ENCODE results near the gene DYNLT3. TPM values are rescaled to one million over a fixed set of nuclear protein-coding genes. Genes with fewer than 3 reads are reported as not detected.

DYNLT3 gene
- total RNA-seq, 1 donor from 2014 or later = 13.7 TPM

DNA sequence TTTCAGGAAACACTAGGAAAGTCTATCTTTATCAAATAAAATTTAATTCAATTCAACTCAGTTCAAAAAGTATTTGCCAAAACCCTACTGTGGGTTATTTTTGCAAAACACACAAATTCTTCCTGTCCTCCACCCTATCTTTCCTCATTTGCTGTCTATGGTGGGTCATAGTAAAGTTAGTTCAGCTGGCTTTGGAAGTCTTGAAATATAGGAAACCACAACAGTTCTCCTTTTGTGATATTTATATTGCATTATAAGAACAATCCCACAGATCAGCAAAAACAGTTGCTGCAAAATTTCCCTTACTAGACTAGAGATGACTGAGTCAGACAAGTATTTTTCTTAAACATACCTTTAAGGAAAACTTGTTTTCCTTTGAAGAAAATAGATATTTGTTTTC lies 45.3 kb downstream of the DYNLT3 start:
- Mint-ChIP-seq H3K4me1 (ENCODE audit: unreplicated experiment) (no peaks in the 10 kb centered on the region), H3K36me3 (no peaks in the 10 kb centered on the region), H3K4me3 (no peak overlapping the region), H3K27me3 (no peaks in the 10 kb centered on the region), H3K9me3 (no peaks in the 10 kb centered on the region), H3K27ac (no peak overlapping the region)
- DNase-seq (ENCODE audit: extremely low spot score, unreplicated experiment) = no peak
- TF ChIP-seq, protein P1, sequence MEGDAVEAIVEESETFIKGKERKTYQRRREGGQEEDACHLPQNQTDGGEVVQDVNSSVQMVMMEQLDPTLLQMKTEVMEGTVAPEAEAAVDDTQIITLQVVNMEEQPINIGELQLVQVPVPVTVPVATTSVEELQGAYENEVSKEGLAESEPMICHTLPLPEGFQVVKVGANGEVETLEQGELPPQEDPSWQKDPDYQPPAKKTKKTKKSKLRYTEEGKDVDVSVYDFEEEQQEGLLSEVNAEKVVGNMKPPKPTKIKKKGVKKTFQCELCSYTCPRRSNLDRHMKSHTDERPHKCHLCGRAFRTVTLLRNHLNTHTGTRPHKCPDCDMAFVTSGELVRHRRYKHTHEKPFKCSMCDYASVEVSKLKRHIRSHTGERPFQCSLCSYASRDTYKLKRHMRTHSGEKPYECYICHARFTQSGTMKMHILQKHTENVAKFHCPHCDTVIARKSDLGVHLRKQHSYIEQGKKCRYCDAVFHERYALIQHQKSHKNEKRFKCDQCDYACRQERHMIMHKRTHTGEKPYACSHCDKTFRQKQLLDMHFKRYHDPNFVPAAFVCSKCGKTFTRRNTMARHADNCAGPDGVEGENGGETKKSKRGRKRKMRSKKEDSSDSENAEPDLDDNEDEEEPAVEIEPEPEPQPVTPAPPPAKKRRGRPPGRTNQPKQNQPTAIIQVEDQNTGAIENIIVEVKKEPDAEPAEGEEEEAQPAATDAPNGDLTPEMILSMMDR (conservative IDR thresholded peaks at IDR 0.05) = no peak

DNA sequence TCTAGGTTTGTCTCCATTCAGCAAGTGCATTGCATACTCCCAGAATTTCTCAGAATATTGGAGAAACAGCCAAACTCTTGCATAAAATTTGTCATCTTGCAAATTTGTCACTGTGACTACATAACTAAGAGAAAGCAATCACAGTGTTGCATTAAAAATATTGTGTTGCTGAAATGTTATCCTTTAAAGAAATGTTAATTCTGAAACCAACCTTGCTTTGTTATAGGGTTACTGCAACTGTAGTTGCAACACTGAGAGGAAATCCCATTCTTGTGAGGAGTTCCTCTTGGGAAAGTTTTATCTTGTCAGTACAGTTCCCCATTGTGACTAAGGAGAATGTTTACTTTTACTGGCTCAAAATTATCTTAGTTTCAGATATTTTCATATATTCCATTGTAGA lies 46.7 kb downstream of the DYNLT3 start:
- Mint-ChIP-seq H3K36me3 (no peaks in the 10 kb centered on the region), H3K4me3 (no peak overlapping the region), H3K4me1 (ENCODE audit: unreplicated experiment) (peaks cover 7% of the 10 kb centered on the region), H3K27ac (no peak overlapping the region), H3K9me3 (no peaks in the 10 kb centered on the region), H3K27me3 (no peaks in the 10 kb centered on the region)
- no peak for DNase-seq (ENCODE audit: extremely low spot score, unreplicated experiment)
- TF ChIP-seq, protein P1 (conservative IDR thresholded peaks at IDR 0.05) = no peak

DNA sequence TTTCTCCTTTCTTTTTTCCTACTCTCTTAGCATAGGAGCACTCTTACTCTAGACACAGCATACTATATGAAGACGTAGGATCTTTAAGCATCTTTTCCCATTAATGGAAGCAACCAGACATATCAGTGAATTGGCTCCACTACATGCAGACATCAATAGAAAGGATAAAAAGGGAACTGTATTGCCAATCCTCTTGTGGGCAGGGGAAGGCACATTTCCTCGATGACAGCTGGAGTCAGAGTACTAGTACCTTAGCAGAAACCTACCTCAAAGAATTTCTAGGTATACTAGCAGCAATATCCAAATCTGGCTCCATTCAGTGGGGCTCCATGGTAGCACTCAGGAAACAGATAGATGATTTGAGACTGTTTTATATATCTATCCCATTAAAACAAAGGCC lies 47.4 kb downstream of the DYNLT3 start:
- peaks cover 7% of the 10 kb centered on the region for H3K4me1 Mint-ChIP-seq (ENCODE audit: unreplicated experiment)
- H3K27me3 Mint-ChIP-seq = no peaks in the 10 kb centered on the region
- no peaks in the 10 kb centered on the region for H3K9me3 Mint-ChIP-seq
- no peak overlapping the region for H3K27ac Mint-ChIP-seq
- H3K4me3 Mint-ChIP-seq = no peak overlapping the region
- H3K36me3 Mint-ChIP-seq = no peaks in the 10 kb centered on the region
- DNase-seq (ENCODE audit: extremely low spot score, unreplicated experiment) = no peak
- TF ChIP-seq, protein P1 (conservative IDR thresholded peaks at IDR 0.05) = no peak

DNA sequence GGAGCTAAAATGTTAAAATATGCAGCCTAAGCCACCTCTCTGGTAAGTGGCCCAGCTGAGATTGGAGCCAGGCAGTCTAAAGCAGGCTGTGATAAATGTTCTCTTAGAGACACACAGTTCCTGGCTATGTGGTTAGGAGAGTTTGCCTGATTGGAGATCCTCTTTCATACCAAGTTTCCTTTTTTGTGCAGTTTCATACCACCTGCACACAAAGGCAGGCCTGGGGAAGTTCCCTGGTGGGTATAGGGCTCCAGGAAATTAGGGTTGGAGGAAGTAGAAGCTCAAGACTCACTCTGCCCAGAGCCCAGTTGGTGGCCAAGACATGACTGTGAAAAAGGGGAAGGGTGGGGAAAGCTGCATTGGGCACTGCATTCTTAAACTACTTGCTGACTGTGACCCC lies 50.6 kb downstream of the DYNLT3 start:
- H3K9me3 Mint-ChIP-seq = no peaks in the 10 kb centered on the region

DNA sequence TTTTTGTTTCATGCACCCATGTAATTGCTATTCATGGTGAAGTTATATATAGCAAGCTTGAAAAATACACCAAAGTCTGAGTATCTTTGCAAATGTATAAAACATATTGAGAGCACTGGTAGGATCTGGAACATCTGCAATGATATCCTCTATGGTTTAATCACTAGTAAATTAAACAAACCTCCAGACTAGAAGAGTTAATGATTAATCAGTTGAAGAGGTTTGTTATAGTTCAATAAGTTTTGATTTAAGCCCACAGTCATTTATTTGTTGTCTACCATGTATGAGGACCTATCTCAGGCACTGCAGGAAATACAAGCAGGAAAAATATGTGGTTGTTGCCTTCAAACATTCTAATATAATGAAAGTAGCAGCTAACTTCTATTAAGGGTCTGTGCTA lies 51.1 kb downstream of the DYNLT3 start:
- Mint-ChIP-seq H3K27me3 (no peaks in the 10 kb centered on the region), H3K27ac (no peak overlapping the region), H3K4me3 (no peak overlapping the region), H3K9me3 (no peaks in the 10 kb centered on the region), H3K36me3 (no peaks in the 10 kb centered on the region), H3K4me1 (ENCODE audit: unreplicated experiment) (peaks cover 7% of the 10 kb centered on the region)
- TF ChIP-seq, protein P1 (conservative IDR thresholded peaks at IDR 0.05) = no peak
- no peak for DNase-seq (ENCODE audit: extremely low spot score, unreplicated experiment)

More for the DNA sequence above, 50.6 kb downstream of the DYNLT3 start:
- no peaks in the 10 kb centered on the region for H3K36me3 Mint-ChIP-seq
- peaks cover 7% of the 10 kb centered on the region for H3K4me1 Mint-ChIP-seq (ENCODE audit: unreplicated experiment)
- TF ChIP-seq, protein P1 (conservative IDR thresholded peaks at IDR 0.05) = no peak
- H3K27me3 Mint-ChIP-seq = no peaks in the 10 kb centered on the region
- H3K4me3 Mint-ChIP-seq = no peak overlapping the region
- no peak for DNase-seq (ENCODE audit: extremely low spot score, unreplicated experiment)
- H3K27ac Mint-ChIP-seq = no peak overlapping the region

Other genes with a start within 250 kb of the DYNLT3 start
- 1.6 and 1.7 TPM in 2 replicates for gene XK, start 161.8 kb downstream of the DYNLT3 start, total RNA-seq (ENCODE audit: low replicate concordance)
- 0.17 TPM in 2 replicates for gene CYBB, start 67.5 kb downstream of the DYNLT3 start, total RNA-seq (ENCODE audit: low replicate concordance)
- 2.2 and 3.5 TPM in 2 replicates for gene SYTL5, start 159.0 kb upstream of the DYNLT3 start, total RNA-seq (ENCODE audit: low replicate concordance)

All from type B pancreatic cell (in vitro differentiated cells).